ENCODE data around the gene TTBK1.

GRCh38 chr6:43199912-43200311 is 43.4 kb upstream of the TTBK1 start:
- TF ChIP-seq CTCF (IDR thresholded peaks at IDR 0.05) = no peak
- TF ChIP-seq POLR2A (IDR thresholded peaks at IDR 0.05) = no peak
